Astrocyte of the spinal cord (primary cell): ENCODE results near the gene RAB22A.
A peak's percentile ranks its signal among the peaks of the same experiment; 100 is the strongest.

Experiments used
- DNase-seq: peaks from one replicate; pipeline ENCODE4 v3.0.0; 2011; ENCODE audit warnings: low read depth, low spot score
- H3K4me3 ChIP-seq: 2 replicates; pipeline ENCODE4 v1.5.1; 2011; ENCODE audit warnings: low read depth, mild to moderate bottlenecking, low read length, moderate library complexity
- CTCF ChIP-seq: IDR thresholded peaks from 2 replicates; pipeline ENCODE4 v1.5.1; 2012; ENCODE audit warnings: low read depth, mild to moderate bottlenecking, low read length, inconsistent platforms
- in situ Hi-C: cut with HindIII; loops from 2 replicates; pipeline ENCODE4 v1.10.0; 2017; ENCODE audit warnings: low sequenced_read_pairs

Gene RAB22A

GRCh38 chr20:58392286-58392685, 82.8 kb downstream of the RAB22A start:
- in situ Hi-C loops, result no loop called here
- H3K4me3 ChIP-seq, result no peak overlapping the region
- no peak for TF ChIP-seq CTCF
- no peak for DNase-seq

DNA sequence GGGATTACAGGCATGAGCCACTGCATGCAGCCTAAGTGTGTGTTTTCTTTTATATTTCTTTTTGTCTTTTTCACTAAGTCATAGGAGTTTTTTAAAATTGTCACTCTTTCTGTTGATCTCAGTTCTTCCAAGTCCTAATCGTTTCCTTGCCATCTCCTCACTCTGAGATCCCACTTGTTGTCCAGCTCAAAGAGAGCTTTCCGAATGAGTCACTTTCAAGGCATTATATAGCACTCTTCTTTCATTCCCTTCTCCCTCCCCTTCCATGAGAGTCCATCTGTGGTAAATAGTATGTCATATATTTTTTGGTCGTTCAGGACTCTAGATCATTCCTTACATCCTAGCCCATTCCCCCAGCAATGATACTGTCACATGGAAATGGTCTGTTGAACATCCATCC, 83.8 kb downstream of the RAB22A start:
- H3K4me3 ChIP-seq, result no peak overlapping the region
- TF ChIP-seq CTCF, result no peak
- DNase-seq, result peak; percentile 30
- in situ Hi-C loops, result no loop called here

- no peak overlapping the region for H3K4me3 ChIP-seq
- DNase-seq, result no peak
- TF ChIP-seq CTCF, result no peak
- in situ Hi-C loops, result no loop called here
Measured at GRCh38 chr20:58394801-58395200, 85.3 kb downstream of the RAB22A start.

DNA sequence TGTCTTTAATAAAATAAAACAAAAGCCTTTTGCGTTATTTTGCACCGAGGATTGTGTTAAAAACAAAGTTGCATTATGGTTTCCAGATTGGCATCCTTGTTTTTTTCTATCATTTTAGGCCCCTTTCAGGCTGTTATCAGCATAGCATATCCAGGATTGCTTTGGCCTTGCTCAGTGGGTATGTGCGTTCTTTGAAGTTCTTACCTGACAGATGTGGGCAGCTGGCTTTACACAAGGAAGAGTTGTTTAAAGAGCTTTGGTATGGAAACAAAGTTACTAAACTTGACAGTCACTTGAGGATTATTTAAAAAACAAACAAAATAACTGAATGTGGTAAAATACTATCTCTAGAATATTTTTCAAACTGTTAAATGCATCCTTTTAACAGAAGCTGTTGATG, 86.1 kb downstream of the RAB22A start:
- no peak overlapping the region for H3K4me3 ChIP-seq
- DNase-seq, result no peak
- no peak for TF ChIP-seq CTCF
- in situ Hi-C loops, result no loop called here

DNA sequence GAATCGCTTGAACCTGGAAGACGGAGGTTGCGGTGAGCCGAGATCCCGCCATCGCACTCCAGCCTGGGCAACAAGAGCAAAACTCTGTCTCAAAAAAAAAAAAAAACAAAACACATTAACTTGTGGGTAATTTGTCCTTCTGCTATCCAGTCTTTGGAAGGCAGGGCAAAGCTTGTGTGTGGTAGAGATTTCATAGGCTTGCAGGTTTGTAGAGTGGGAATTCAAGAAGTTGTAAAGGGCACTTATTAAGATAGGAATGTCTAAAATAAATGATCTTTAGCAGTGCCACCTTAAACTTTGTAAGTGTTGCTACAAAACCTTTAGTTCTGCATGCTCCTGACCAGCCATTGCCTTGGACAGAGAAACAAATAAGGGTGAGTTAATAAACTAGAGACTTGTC, 87.9 kb downstream of the RAB22A start:
- TF ChIP-seq CTCF, result no peak
- in situ Hi-C loops, result no loop called here
- no peak overlapping the region for H3K4me3 ChIP-seq
- DNase-seq, result no peak

GRCh38 chr20:58398254-58398653, 88.7 kb downstream of the RAB22A start:
- no peak for DNase-seq
- in situ Hi-C loops, result no loop called here
- TF ChIP-seq CTCF, result no peak

GRCh38 chr20:58399926-58400325, 90.4 kb downstream of the RAB22A start:
- no peak for TF ChIP-seq CTCF
- in situ Hi-C loops, result no loop called here
- no peak overlapping the region for H3K4me3 ChIP-seq
- DNase-seq, result no peak

More at GRCh38 chr20:58398254-58398653, 88.7 kb downstream of the RAB22A start:
- no peak overlapping the region for H3K4me3 ChIP-seq
